HG03520 (cell line): ENCODE measurements around the gene TMEM132D.

Experiments used
- ATAC-seq: cut with Tn5 transposase; IDR thresholded peaks from one replicate; pipeline ENCODE4 v1.9.1; 2021; ENCODE audit warnings: mild to moderate bottlenecking, moderate library complexity; ENCODE audit not compliant: unreplicated experiment

TMEM132D gene

GRCh38 chr12:129672110-129672509 lies 231.7 kb downstream of the TMEM132D start:
- ATAC-seq: no peak

GRCh38 chr12:129670256-129670920 lies 233.4 kb downstream of the TMEM132D start:
- no peak for ATAC-seq

- ATAC-seq: no peak
Observed at GRCh38 chr12:129665414-129665813, 238.4 kb downstream of the TMEM132D start.

- ATAC-seq: no peak
Observed at GRCh38 chr12:129662234-129662633, 241.6 kb downstream of the TMEM132D start.

GRCh38 chr12:129660946-129661345 lies 242.9 kb downstream of the TMEM132D start:
- no peak for ATAC-seq

- ATAC-seq: no peak
Observed at GRCh38 chr12:129659961-129660622, 243.7 kb downstream of the TMEM132D start.

GRCh38 chr12:129657179-129657578 lies 246.6 kb downstream of the TMEM132D start:
- no peak for ATAC-seq

- ATAC-seq: no peak
Observed at GRCh38 chr12:129651951-129652350, 251.9 kb downstream of the TMEM132D start.

GRCh38 chr12:129641926-129642325 lies 261.9 kb downstream of the TMEM132D start:
- ATAC-seq: no peak

- ATAC-seq: no peak
Observed at GRCh38 chr12:129635021-129635685, 268.7 kb downstream of the TMEM132D start.

- ATAC-seq: no peak
Observed at GRCh38 chr12:129631316-129631715, 272.5 kb downstream of the TMEM132D start.

- no peak for ATAC-seq
Observed at GRCh38 chr12:129629901-129630300, 273.9 kb downstream of the TMEM132D start.

GRCh38 chr12:129622566-129622965 lies 281.3 kb downstream of the TMEM132D start:
- ATAC-seq: no peak

GRCh38 chr12:129619271-129619670 lies 284.6 kb downstream of the TMEM132D start:
- ATAC-seq: no peak

- ATAC-seq: no peak
Observed at GRCh38 chr12:129617849-129618248, 286.0 kb downstream of the TMEM132D start.

- ATAC-seq: no peak
Observed at GRCh38 chr12:129615001-129615400, 288.8 kb downstream of the TMEM132D start.

- no peak for ATAC-seq
Observed at GRCh38 chr12:129614221-129614885, 289.5 kb downstream of the TMEM132D start.

- no peak for ATAC-seq
Observed at GRCh38 chr12:129613314-129613713, 290.5 kb downstream of the TMEM132D start.

GRCh38 chr12:129610601-129611120 lies 293.2 kb downstream of the TMEM132D start:
- ATAC-seq: no peak

GRCh38 chr12:129607756-129608155 lies 296.1 kb downstream of the TMEM132D start:
- ATAC-seq: no peak

- ATAC-seq: no peak
Observed at GRCh38 chr12:129607301-129607700, 296.5 kb downstream of the TMEM132D start.
